DND-41 (cell line): Measurements from ENCODE around the gene SEC31B.

Source experiments
- CTCF ChIP-seq: IDR thresholded peaks from 2 replicates; pipeline ENCODE4 v1.5.1; 2012; ENCODE audit warnings: borderline replicate concordance, low read length, moderate library complexity, mild to moderate bottlenecking; ENCODE audit not compliant: poor library complexity, severe bottlenecking; ENCODE audit errors: extremely low read depth
- EZH2 ChIP-seq: IDR thresholded peaks from 3 replicates; pipeline ENCODE4 v1.6.1; 2012; ENCODE audit warnings: borderline replicate concordance, low read depth, mild to moderate bottlenecking, moderate library complexity, low read length, inconsistent platforms; ENCODE audit not compliant: severe bottlenecking

- TF ChIP-seq CTCF (no peak), EZH2 (no peak)
These were observed 29.1 kb downstream of the SEC31B start for GRCh38 chr10:100490531-100490930.
